Gastroesophageal sphincter (tissue), 3 donors: ENCODE measurements around the gene ECHS1.

Experiments used
- EP300 ChIP-seq: sonication (generic); formaldehyde crosslinking; IDR thresholded peaks from one replicate; pipeline ENCODE4 v1.6.1; 2017; ENCODE audit warnings: antibody characterized with exemption, mild to moderate bottlenecking
- POLR2A ChIP-seq, 2 donors: fragments of 450-650 bp; IDR thresholded peaks; one replicate each; pipeline ENCODE4 v1.6.1; 2017; ENCODE audit warnings: antibody characterized with exemption in 2 of 2, mild to moderate bottlenecking in 2 of 2, moderate library complexity in 1 of 2
- POLR2AphosphoS5 ChIP-seq: sonication (generic); formaldehyde crosslinking; IDR thresholded peaks from one replicate; pipeline ENCODE4 v1.6.1; 2017; ENCODE audit warnings: antibody characterized with exemption
- TF ChIP-seq, protein P1 (sequence below), 4 experiments: fragments of 200-600 bp in 2 of 4; fragments of 450-650 bp in 2 of 4; sonication (generic) in 1 of 4; IDR thresholded peaks; one replicate each; pipeline ENCODE4 v1.5.1; 2017 to 2019; ENCODE audit warnings: antibody characterized with exemption in 4 of 4, mild to moderate bottlenecking in 2 of 4, moderate library complexity in 2 of 4

GRCh38 chr10:133418289-133418993 is 45.3 kb upstream of the ECHS1 start:
- TF ChIP-seq POLR2AphosphoS5: no peak
- TF ChIP-seq, protein P1, sequence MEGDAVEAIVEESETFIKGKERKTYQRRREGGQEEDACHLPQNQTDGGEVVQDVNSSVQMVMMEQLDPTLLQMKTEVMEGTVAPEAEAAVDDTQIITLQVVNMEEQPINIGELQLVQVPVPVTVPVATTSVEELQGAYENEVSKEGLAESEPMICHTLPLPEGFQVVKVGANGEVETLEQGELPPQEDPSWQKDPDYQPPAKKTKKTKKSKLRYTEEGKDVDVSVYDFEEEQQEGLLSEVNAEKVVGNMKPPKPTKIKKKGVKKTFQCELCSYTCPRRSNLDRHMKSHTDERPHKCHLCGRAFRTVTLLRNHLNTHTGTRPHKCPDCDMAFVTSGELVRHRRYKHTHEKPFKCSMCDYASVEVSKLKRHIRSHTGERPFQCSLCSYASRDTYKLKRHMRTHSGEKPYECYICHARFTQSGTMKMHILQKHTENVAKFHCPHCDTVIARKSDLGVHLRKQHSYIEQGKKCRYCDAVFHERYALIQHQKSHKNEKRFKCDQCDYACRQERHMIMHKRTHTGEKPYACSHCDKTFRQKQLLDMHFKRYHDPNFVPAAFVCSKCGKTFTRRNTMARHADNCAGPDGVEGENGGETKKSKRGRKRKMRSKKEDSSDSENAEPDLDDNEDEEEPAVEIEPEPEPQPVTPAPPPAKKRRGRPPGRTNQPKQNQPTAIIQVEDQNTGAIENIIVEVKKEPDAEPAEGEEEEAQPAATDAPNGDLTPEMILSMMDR (IDR thresholded peaks at IDR 0.05): no peak
- TF ChIP-seq POLR2A (IDR thresholded peaks at IDR 0.05): no peak
- TF ChIP-seq EP300: no peak
